ENCODE results near the gene BMP8A.

DNA sequence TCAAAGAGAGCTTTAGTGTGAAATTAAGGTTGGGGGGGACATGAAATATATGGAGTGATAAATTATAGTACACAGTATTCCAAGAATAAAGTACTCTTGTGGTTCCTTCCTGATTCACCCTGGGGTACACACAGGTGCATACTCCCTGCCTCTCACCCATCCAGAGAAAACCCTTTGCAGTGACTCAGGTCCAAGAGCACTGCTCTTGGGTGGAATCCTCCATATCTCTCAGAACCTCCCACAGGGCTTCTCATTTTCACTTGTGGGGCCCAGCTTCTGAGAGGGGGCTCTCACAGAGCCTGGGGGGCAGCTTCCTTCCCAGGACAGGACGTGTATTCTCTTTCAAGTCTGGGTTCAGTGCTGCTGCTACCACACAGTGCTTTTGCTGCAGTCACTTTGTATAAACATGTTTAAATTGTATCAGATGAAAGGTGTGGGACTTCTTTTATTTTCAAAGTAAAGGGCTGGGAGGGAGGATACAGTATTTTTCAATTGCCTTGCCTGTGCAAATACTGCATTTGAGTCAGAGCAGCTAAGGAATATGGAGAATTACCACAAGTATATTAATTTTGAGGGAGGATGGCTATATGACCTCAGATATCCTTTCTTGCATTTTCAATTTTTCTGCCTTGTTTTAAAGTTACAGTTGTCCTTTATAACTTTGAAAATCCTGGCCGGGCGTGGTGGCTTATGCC is 24.9 kb upstream of the BMP8A start:
- TF ChIP-seq, protein P1, sequence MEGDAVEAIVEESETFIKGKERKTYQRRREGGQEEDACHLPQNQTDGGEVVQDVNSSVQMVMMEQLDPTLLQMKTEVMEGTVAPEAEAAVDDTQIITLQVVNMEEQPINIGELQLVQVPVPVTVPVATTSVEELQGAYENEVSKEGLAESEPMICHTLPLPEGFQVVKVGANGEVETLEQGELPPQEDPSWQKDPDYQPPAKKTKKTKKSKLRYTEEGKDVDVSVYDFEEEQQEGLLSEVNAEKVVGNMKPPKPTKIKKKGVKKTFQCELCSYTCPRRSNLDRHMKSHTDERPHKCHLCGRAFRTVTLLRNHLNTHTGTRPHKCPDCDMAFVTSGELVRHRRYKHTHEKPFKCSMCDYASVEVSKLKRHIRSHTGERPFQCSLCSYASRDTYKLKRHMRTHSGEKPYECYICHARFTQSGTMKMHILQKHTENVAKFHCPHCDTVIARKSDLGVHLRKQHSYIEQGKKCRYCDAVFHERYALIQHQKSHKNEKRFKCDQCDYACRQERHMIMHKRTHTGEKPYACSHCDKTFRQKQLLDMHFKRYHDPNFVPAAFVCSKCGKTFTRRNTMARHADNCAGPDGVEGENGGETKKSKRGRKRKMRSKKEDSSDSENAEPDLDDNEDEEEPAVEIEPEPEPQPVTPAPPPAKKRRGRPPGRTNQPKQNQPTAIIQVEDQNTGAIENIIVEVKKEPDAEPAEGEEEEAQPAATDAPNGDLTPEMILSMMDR (IDR thresholded peaks at IDR 0.05; ENCODE audit: insufficient read depth, low read length): no peak
- TF ChIP-seq POLR2AphosphoS5 (IDR thresholded peaks at IDR 0.05; ENCODE audit: low read depth): no peak
- no peak for TF ChIP-seq SPI1 (IDR thresholded peaks at IDR 0.05; ENCODE audit: borderline replicate concordance, low read depth)
